Measurements from ENCODE around the gene KCNH1.

KCNH1 gene

GRCh38 chr1:210698661-210699060, 435.3 kb downstream of the KCNH1 start:
- no peak for TF ChIP-seq CTCF (IDR thresholded peaks at IDR 0.05; ENCODE audit: insufficient read depth, low read length, poor library complexity, severe bottlenecking)
- no peak for DNase-seq (ENCODE audit: extremely low read depth, insufficient read length)
- Histone ChIP-seq H3K4me3 (replicated peaks; ENCODE audit: low read depth, low read length) (no peak overlapping the region), H3K36me3 (ENCODE audit: control insufficient read depth, insufficient read depth, low read length) (no peaks in the 10 kb centered on the region), H3K27me3 (replicated peaks; ENCODE audit: control insufficient read depth, insufficient read depth, low read length) (no peaks in the 10 kb centered on the region)

- Histone ChIP-seq H3K27me3 (replicated peaks; ENCODE audit: control insufficient read depth, insufficient read depth, low read length) (no peaks in the 10 kb centered on the region), H3K36me3 (ENCODE audit: control insufficient read depth, insufficient read depth, low read length) (no peaks in the 10 kb centered on the region), H3K4me3 (replicated peaks; ENCODE audit: low read depth, low read length) (no peak overlapping the region)
- TF ChIP-seq CTCF (IDR thresholded peaks at IDR 0.05; ENCODE audit: insufficient read depth, low read length, poor library complexity, severe bottlenecking): peak; percentile 0
- DNase-seq (ENCODE audit: extremely low read depth, insufficient read length): no peak
Measured at GRCh38 chr1:210697185-210697584, 436.8 kb downstream of the KCNH1 start.

GRCh38 chr1:210696709-210697108, 437.2 kb downstream of the KCNH1 start:
- Histone ChIP-seq H3K36me3 (ENCODE audit: control insufficient read depth, insufficient read depth, low read length) (no peaks in the 10 kb centered on the region), H3K4me3 (replicated peaks; ENCODE audit: low read depth, low read length) (no peak overlapping the region), H3K27me3 (replicated peaks; ENCODE audit: control insufficient read depth, insufficient read depth, low read length) (no peaks in the 10 kb centered on the region)
- peak; percentile 13 for TF ChIP-seq CTCF (IDR thresholded peaks at IDR 0.05; ENCODE audit: insufficient read depth, low read length, poor library complexity, severe bottlenecking)
- DNase-seq (ENCODE audit: extremely low read depth, insufficient read length): peak; percentile 34

GRCh38 chr1:210695026-210695425, 438.9 kb downstream of the KCNH1 start:
- Histone ChIP-seq H3K36me3 (ENCODE audit: control insufficient read depth, insufficient read depth, low read length) (no peaks in the 10 kb centered on the region), H3K27me3 (replicated peaks; ENCODE audit: control insufficient read depth, insufficient read depth, low read length) (no peaks in the 10 kb centered on the region), H3K4me3 (replicated peaks; ENCODE audit: low read depth, low read length) (no peak overlapping the region)
- no peak for TF ChIP-seq CTCF (IDR thresholded peaks at IDR 0.05; ENCODE audit: insufficient read depth, low read length, poor library complexity, severe bottlenecking)
- no peak for DNase-seq (ENCODE audit: extremely low read depth, insufficient read length)

- Histone ChIP-seq H3K27me3 (replicated peaks; ENCODE audit: control insufficient read depth, insufficient read depth, low read length) (no peaks in the 10 kb centered on the region), H3K4me3 (replicated peaks; ENCODE audit: low read depth, low read length) (no peak overlapping the region), H3K36me3 (ENCODE audit: control insufficient read depth, insufficient read depth, low read length) (no peaks in the 10 kb centered on the region)
- DNase-seq (ENCODE audit: extremely low read depth, insufficient read length): peak; percentile 20
- no peak for TF ChIP-seq CTCF (IDR thresholded peaks at IDR 0.05; ENCODE audit: insufficient read depth, low read length, poor library complexity, severe bottlenecking)
Measured at GRCh38 chr1:210692796-210693195, 441.2 kb downstream of the KCNH1 start.

- no peak overlapping the region for H3K4me3 ChIP-seq (replicated peaks; ENCODE audit: low read depth, low read length)
- H3K36me3 ChIP-seq (ENCODE audit: control insufficient read depth, insufficient read depth, low read length): no peaks in the 10 kb centered on the region
- no peak for DNase-seq (ENCODE audit: extremely low read depth, insufficient read length)
- no peak for TF ChIP-seq CTCF (IDR thresholded peaks at IDR 0.05; ENCODE audit: insufficient read depth, low read length, poor library complexity, severe bottlenecking)
- no peaks in the 10 kb centered on the region for H3K27me3 ChIP-seq (replicated peaks; ENCODE audit: control insufficient read depth, insufficient read depth, low read length)
Measured at GRCh38 chr1:210691039-210691610, 442.8 kb downstream of the KCNH1 start.
